HG03025 (cell line): Measurements from ENCODE around the gene TENM3.

Experiments used
- ATAC-seq: cut with Tn5 transposase; IDR thresholded peaks from one replicate; pipeline ENCODE4 v1.9.1; 2021; ENCODE audit warnings: mild to moderate bottlenecking, moderate library complexity; ENCODE audit not compliant: unreplicated experiment, low FRiP score

TENM3 gene

GRCh38 chr4:182749667-182750167 lies 506.5 kb downstream of the TENM3 start:
- ATAC-seq, result no peak

GRCh38 chr4:182752158-182752910 lies 509.1 kb downstream of the TENM3 start:
- ATAC-seq, result no peak

- ATAC-seq, result no peak
Measured at GRCh38 chr4:182754895-182755294, 511.7 kb downstream of the TENM3 start.

- ATAC-seq, result no peak
Measured at GRCh38 chr4:182756161-182756690, 513.0 kb downstream of the TENM3 start.

GRCh38 chr4:182758273-182758672 lies 515.1 kb downstream of the TENM3 start:
- ATAC-seq, result no peak

- no peak for ATAC-seq
Measured at GRCh38 chr4:182760551-182761043, 517.4 kb downstream of the TENM3 start.

- no peak for ATAC-seq
Measured at GRCh38 chr4:182764137-182764536, 520.9 kb downstream of the TENM3 start.

- no peak for ATAC-seq
Measured at GRCh38 chr4:182764642-182765041, 521.4 kb downstream of the TENM3 start.

- ATAC-seq, result no peak
Measured at GRCh38 chr4:182765987-182766856, 523.0 kb downstream of the TENM3 start.

GRCh38 chr4:182766857-182767250 lies 523.7 kb downstream of the TENM3 start:
- ATAC-seq, result no peak

- ATAC-seq, result no peak
Measured at GRCh38 chr4:182768838-182769237, 525.6 kb downstream of the TENM3 start.

- no peak for ATAC-seq
Measured at GRCh38 chr4:182770259-182770995, 527.2 kb downstream of the TENM3 start.

- no peak for ATAC-seq
Measured at GRCh38 chr4:182770996-182771514, 527.9 kb downstream of the TENM3 start.

GRCh38 chr4:182775075-182775474 lies 531.9 kb downstream of the TENM3 start:
- no peak for ATAC-seq

- no peak for ATAC-seq
Measured at GRCh38 chr4:182776376-182777105, 533.3 kb downstream of the TENM3 start.

GRCh38 chr4:182778222-182778982 lies 535.2 kb downstream of the TENM3 start:
- no peak for ATAC-seq

- ATAC-seq, result no peak
Measured at GRCh38 chr4:182786991-182787390, 543.8 kb downstream of the TENM3 start.

GRCh38 chr4:182788201-182788600 lies 545.0 kb downstream of the TENM3 start:
- no peak for ATAC-seq

GRCh38 chr4:182789529-182789928 lies 546.3 kb downstream of the TENM3 start:
- no peak for ATAC-seq
